ENCODE data around the gene FKBP1A.

GRCh38 chr20:1370548-1371110 lies 22.2 kb downstream of the FKBP1A start:
- TF ChIP-seq, protein P1, sequence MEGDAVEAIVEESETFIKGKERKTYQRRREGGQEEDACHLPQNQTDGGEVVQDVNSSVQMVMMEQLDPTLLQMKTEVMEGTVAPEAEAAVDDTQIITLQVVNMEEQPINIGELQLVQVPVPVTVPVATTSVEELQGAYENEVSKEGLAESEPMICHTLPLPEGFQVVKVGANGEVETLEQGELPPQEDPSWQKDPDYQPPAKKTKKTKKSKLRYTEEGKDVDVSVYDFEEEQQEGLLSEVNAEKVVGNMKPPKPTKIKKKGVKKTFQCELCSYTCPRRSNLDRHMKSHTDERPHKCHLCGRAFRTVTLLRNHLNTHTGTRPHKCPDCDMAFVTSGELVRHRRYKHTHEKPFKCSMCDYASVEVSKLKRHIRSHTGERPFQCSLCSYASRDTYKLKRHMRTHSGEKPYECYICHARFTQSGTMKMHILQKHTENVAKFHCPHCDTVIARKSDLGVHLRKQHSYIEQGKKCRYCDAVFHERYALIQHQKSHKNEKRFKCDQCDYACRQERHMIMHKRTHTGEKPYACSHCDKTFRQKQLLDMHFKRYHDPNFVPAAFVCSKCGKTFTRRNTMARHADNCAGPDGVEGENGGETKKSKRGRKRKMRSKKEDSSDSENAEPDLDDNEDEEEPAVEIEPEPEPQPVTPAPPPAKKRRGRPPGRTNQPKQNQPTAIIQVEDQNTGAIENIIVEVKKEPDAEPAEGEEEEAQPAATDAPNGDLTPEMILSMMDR (IDR thresholded peaks at IDR 0.05) = no peak
- TF ChIP-seq EP300 (IDR thresholded peaks at IDR 0.05) = no peak

Measured in gastroesophageal sphincter (tissue), 3 donors.